MM.1S (cell line): ENCODE results near the gene CHD2.

Source experiments
- CTCF ChIP-seq: fragments of 300-600 bp; sonication (generic); IDR thresholded peaks from 2 replicates; pipeline ENCODE4 v1.5.1; 2016; ENCODE audit warnings: antibody characterized with exemption, low read length, mixed read lengths
- EZH2 ChIP-seq: fragments of 300-600 bp; sonication (generic); optimal IDR thresholded peaks from 2 replicates; pipeline ENCODE3; 2017; ENCODE audit warnings: low read depth, mild to moderate bottlenecking, antibody characterized with exemption, low read length, mixed read lengths

DNA sequence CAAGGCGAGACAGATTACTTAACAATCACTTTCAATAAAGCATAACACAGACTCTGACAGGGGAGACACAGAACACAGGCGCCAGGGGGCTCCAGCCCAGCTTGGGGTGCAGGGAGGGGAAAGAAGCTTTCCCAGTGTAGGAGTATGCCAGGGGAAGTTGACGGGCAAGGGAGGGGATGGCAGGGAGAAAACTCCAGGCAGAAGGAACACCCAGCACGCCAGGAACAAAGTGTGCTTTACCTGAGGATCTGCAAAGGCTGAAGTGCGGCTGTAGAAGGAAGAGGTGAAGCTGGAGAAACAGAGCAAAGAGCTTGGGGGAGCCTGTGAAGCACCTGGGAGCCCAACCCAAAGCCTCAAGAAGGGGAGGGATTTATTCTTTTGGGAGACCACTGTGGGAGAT, 176.8 kb downstream of the CHD2 start:
- no peak for TF ChIP-seq CTCF
- no peak for TF ChIP-seq EZH2
